Lower lobe of right lung (tissue), 2 donors: ENCODE data around the gene C10orf120. TPM values are rescaled to one million over a fixed set of nuclear protein-coding genes. Genes with fewer than 3 reads are reported as not detected.

ENCODE experiments used
- ATAC-seq, 2 donors: fragments of 200-7000 bp; cut with Tn5 transposase; one replicate each; pipeline ENCODE4 v1.9.1; 2020 to 2022; ENCODE audit warnings: mild to moderate bottlenecking in 2 of 2, moderate library complexity in 2 of 2
- DNase-seq: peaks from one replicate; pipeline ENCODE4 v3.0.0-alpha.2; 2020
- H3K27ac ChIP-seq: fragments of 200-600 bp; one replicate; pipeline ENCODE4 v1.8.0; 2022
- H3K27me3 ChIP-seq: fragments of 200-600 bp; one replicate; pipeline ENCODE4 v1.8.0; 2022; ENCODE audit warnings: low read depth
- H3K36me3 ChIP-seq: fragments of 200-600 bp; one replicate; pipeline ENCODE4 v1.8.0; 2022; ENCODE audit warnings: mild to moderate bottlenecking
- H3K4me1 ChIP-seq: fragments of 200-600 bp; one replicate; pipeline ENCODE4 v1.8.0; 2022
- H3K4me3 ChIP-seq: fragments of 200-600 bp; one replicate; pipeline ENCODE4 v1.8.0; 2022; ENCODE audit warnings: mild to moderate bottlenecking
- H3K9me3 ChIP-seq: fragments of 200-600 bp; one replicate; pipeline ENCODE4 v1.8.0; 2022
- CTCF ChIP-seq: fragments of 200-600 bp; IDR thresholded peaks from one replicate; pipeline ENCODE4 v1.8.0; 2022; ENCODE audit warnings: antibody characterized with exemption, mild to moderate bottlenecking
- intact Hi-C: fragments of 100-400 bp; cut with DNase I; formaldehyde crosslinking; loops from one replicate; pipeline ENCODE4 v1.11.0; 2022
- total RNA-seq: library from RNA; stranded (reverse); fragmentation: NEBNext Ultra II Directional; extraction: Animal tissue kit (Norgen Biotek cat#: 25700); gene quantifications from one replicate; pipeline ENCODE4 v1.2.1, GENCODE V29; 2021
- donor health status: DM: no; HTN: yes; CAD: no; lungs with severe emphysema.

The C10orf120 gene
- total RNA-seq, 1 donor from 2014 or later = not detected

GRCh38 chr10:122669842-122670241 lies 29.8 kb downstream of the C10orf120 start:
- no peak overlapping the region for H3K4me3 ChIP-seq
- ATAC-seq (no peak), DNase-seq (no peak)
- no peak for TF ChIP-seq CTCF
- no peaks in the 10 kb centered on the region for H3K27me3 ChIP-seq
- H3K27ac ChIP-seq = no peak overlapping the region
- no peaks in the 10 kb centered on the region for H3K4me1 ChIP-seq
- H3K36me3 ChIP-seq = no peaks in the 10 kb centered on the region
- intact Hi-C loops = no loop called here
- H3K9me3 ChIP-seq = no peaks in the 10 kb centered on the region

- no peak for TF ChIP-seq CTCF
- ATAC-seq (no peak), DNase-seq (no peak)
- H3K27me3 ChIP-seq = no peaks in the 10 kb centered on the region
- intact Hi-C loops = no loop called here
- H3K4me1 ChIP-seq = no peaks in the 10 kb centered on the region
- H3K36me3 ChIP-seq = no peaks in the 10 kb centered on the region
- no peaks in the 10 kb centered on the region for H3K9me3 ChIP-seq
- H3K4me3 ChIP-seq = no peak overlapping the region
- no peak overlapping the region for H3K27ac ChIP-seq
These were observed 30.6 kb downstream of the C10orf120 start for GRCh38 chr10:122669045-122669444.

GRCh38 chr10:122665946-122666345 lies 33.7 kb downstream of the C10orf120 start:
- Histone ChIP-seq H3K9me3 (no peaks in the 10 kb centered on the region), H3K27me3 (no peaks in the 10 kb centered on the region), H3K4me3 (no peak overlapping the region), H3K27ac (no peak overlapping the region), H3K4me1 (no peaks in the 10 kb centered on the region), H3K36me3 (no peaks in the 10 kb centered on the region)
- ATAC-seq = no peak
- no peak for DNase-seq
- intact Hi-C loops = no loop called here
- TF ChIP-seq CTCF = no peak

- no peaks in the 10 kb centered on the region for H3K9me3 ChIP-seq
- intact Hi-C loops = no loop called here
- no peak overlapping the region for H3K4me3 ChIP-seq
- no peaks in the 10 kb centered on the region for H3K27me3 ChIP-seq
- H3K36me3 ChIP-seq = no peaks in the 10 kb centered on the region
- no peak for DNase-seq
- no peaks in the 10 kb centered on the region for H3K4me1 ChIP-seq
- no peak overlapping the region for H3K27ac ChIP-seq
- ATAC-seq = no peak
- no peak for TF ChIP-seq CTCF
These were observed 34.3 kb downstream of the C10orf120 start for GRCh38 chr10:122665329-122665860.

- H3K4me3 ChIP-seq = no peak overlapping the region
- no peak for DNase-seq
These were observed 35.1 kb downstream of the C10orf120 start for GRCh38 chr10:122664501-122664900.

More at GRCh38 chr10:122664501-122664900, 35.1 kb downstream of the C10orf120 start:
- Histone ChIP-seq H3K9me3 (no peaks in the 10 kb centered on the region), H3K27me3 (no peaks in the 10 kb centered on the region), H3K4me1 (no peaks in the 10 kb centered on the region), H3K36me3 (no peaks in the 10 kb centered on the region), H3K27ac (no peak overlapping the region)
- intact Hi-C loops = no loop called here
- peak in 1 of 2 donors; percentile 44 for ATAC-seq
- TF ChIP-seq CTCF = no peak
